GM12878 (cell line): Measurements from ENCODE around the gene KDM3B. TPM values are rescaled to one million over a fixed set of nuclear protein-coding genes. Genes with fewer than 3 reads are reported as not detected.

Experiments used
- ATF3 ChIP-seq: IDR thresholded peaks from 2 replicates; pipeline ENCODE4 v1.6.1; 2011; ENCODE audit warnings: low read depth, mild to moderate bottlenecking, low read length, moderate library complexity, borderline replicate concordance; ENCODE audit errors: extremely low read depth
- ATF7 ChIP-seq: fragments of 450-650 bp; IDR thresholded peaks from 2 replicates; pipeline ENCODE4 v1.6.1; 2016; ENCODE audit warnings: low read depth, mild to moderate bottlenecking
- BMI1 ChIP-seq: fragments of 450-650 bp; IDR thresholded peaks from 2 replicates; pipeline ENCODE4 v1.6.1; 2016; ENCODE audit warnings: mild to moderate bottlenecking, moderate library complexity, borderline replicate concordance
- BRCA1 ChIP-seq: IDR thresholded peaks from 2 replicates; pipeline ENCODE4 v1.6.1; 2011; ENCODE audit warnings: low read depth, low read length, improper control_type of control experiment
- CBFB ChIP-seq: IDR thresholded peaks from 2 replicates; pipeline ENCODE4 v1.6.1; 2016; ENCODE audit warnings: antibody characterized with exemption, low read depth
- CBX3 ChIP-seq: fragments of 200-600 bp; sonication (generic); IDR thresholded peaks from 2 replicates; pipeline ENCODE4 v1.6.1; 2016; ENCODE audit warnings: low read depth, borderline replicate concordance
- EGR1 ChIP-seq, 2 experiments: IDR thresholded peaks; 1 replicate in 1 of 2; 2 replicates in 1 of 2; pipeline ENCODE4 v1.6.1; 2011 to 2012; ENCODE audit warnings: low read depth in 2 of 2, low read length in 2 of 2, borderline replicate concordance in 1 of 2, mild to moderate bottlenecking in 1 of 2, moderate library complexity in 1 of 2
- ETV6 ChIP-seq, 2 experiments: fragments of 450-650 bp in 1 of 2; IDR thresholded peaks in 1 of 2; conservative IDR thresholded peaks in 1 of 2; 2 replicates each; pipeline ENCODE4 v1.6.1; 2014; ENCODE audit warnings: antibody characterized with exemption in 1 of 2, borderline replicate concordance in 1 of 2, low read depth in 1 of 2, mild to moderate bottlenecking in 1 of 2, moderate library complexity in 1 of 2
- HDGF ChIP-seq: fragments of 450-650 bp; IDR thresholded peaks from 2 replicates; pipeline ENCODE4 v1.6.1; 2016; ENCODE audit warnings: antibody characterized with exemption
- IKZF2 ChIP-seq, 2 experiments: fragments of 450-650 bp; IDR thresholded peaks; 2 replicates each; pipeline ENCODE4 v1.6.1; 2017; ENCODE audit warnings: mild to moderate bottlenecking in 2 of 2, moderate library complexity in 2 of 2
- JUNB ChIP-seq: IDR thresholded peaks from 2 replicates; pipeline ENCODE4 v1.6.1; 2016; ENCODE audit warnings: antibody characterized with exemption, mild to moderate bottlenecking
- KLF5 ChIP-seq: fragments of 450-650 bp; IDR thresholded peaks from 2 replicates; pipeline ENCODE4 v1.6.1; 2014; ENCODE audit warnings: mild to moderate bottlenecking; ENCODE audit not compliant: partially characterized antibody
- MEF2A ChIP-seq: IDR thresholded peaks from 2 replicates; pipeline ENCODE4 v1.6.1; 2011; ENCODE audit warnings: low read depth, mild to moderate bottlenecking, low read length, moderate library complexity; ENCODE audit not compliant: insufficient read depth
- MTA2 ChIP-seq: fragments of 450-650 bp; IDR thresholded peaks from 2 replicates; pipeline ENCODE4 v1.6.1; 2016; ENCODE audit warnings: low read depth, mild to moderate bottlenecking, moderate library complexity
- NBN ChIP-seq: fragments of 450-650 bp; IDR thresholded peaks from 2 replicates; pipeline ENCODE4 v1.6.1; 2016
- NKRF ChIP-seq: fragments of 450-650 bp; conservative IDR thresholded peaks from 2 replicates; pipeline ENCODE4 v1.6.1; 2017; ENCODE audit warnings: mild to moderate bottlenecking, moderate library complexity
- POLR2AphosphoS2 ChIP-seq: IDR thresholded peaks from 2 replicates; pipeline ENCODE4 v1.6.1; 2011; ENCODE audit warnings: low read depth, mild to moderate bottlenecking, low read length, improper control_type of control experiment, moderate library complexity
- POU2F2 ChIP-seq: IDR thresholded peaks from 3 replicates; pipeline ENCODE4 v1.6.1; 2011; ENCODE audit warnings: low read depth, mild to moderate bottlenecking, low read length, borderline replicate concordance
- RAD51 ChIP-seq: fragments of 450-650 bp; IDR thresholded peaks from 2 replicates; pipeline ENCODE4 v1.6.1; 2016; ENCODE audit warnings: moderate library complexity, mild to moderate bottlenecking, inconsistent platforms
- RB1 ChIP-seq: fragments of 450-650 bp; formaldehyde crosslinking; IDR thresholded peaks from 2 replicates; pipeline ENCODE4 v1.6.1; 2017; ENCODE audit warnings: mild to moderate bottlenecking, borderline replicate concordance
- SIX5 ChIP-seq: IDR thresholded peaks from 2 replicates; pipeline ENCODE4 v1.6.1; 2011; ENCODE audit warnings: mild to moderate bottlenecking, low read depth, low read length, moderate library complexity; ENCODE audit not compliant: severe bottlenecking
- SMAD1 ChIP-seq: fragments of 450-650 bp; IDR thresholded peaks from 2 replicates; pipeline ENCODE4 v1.6.1; 2018; ENCODE audit warnings: mild to moderate bottlenecking, low read depth; ENCODE audit not compliant: partially characterized antibody
- SMC3 ChIP-seq: IDR thresholded peaks from 2 replicates; pipeline ENCODE4 v1.6.1; 2011; ENCODE audit warnings: low read length, improper control_type of control experiment, borderline replicate concordance
- SUZ12 ChIP-seq: fragments of 200-600 bp; sonication (generic); IDR thresholded peaks from one replicate; pipeline ENCODE4 v1.6.1; 2018; ENCODE audit warnings: antibody characterized with exemption, mild to moderate bottlenecking; ENCODE audit not compliant: unreplicated experiment
- TCF7 ChIP-seq: IDR thresholded peaks from 2 replicates; pipeline ENCODE4 v1.6.1; 2014; ENCODE audit warnings: antibody characterized with exemption, borderline replicate concordance
- USF2 ChIP-seq: IDR thresholded peaks from 2 replicates; pipeline ENCODE4 v1.6.1; 2011; ENCODE audit warnings: low read depth, low read length, improper control_type of control experiment, borderline replicate concordance
- ZNF622 ChIP-seq: fragments of 450-650 bp; IDR thresholded peaks from 2 replicates; pipeline ENCODE4 v1.6.1; 2017; ENCODE audit warnings: mild to moderate bottlenecking, inconsistent platforms
- ZSCAN29 ChIP-seq: fragments of 450-650 bp; IDR thresholded peaks from 2 replicates; pipeline ENCODE4 v1.6.1; 2017; ENCODE audit warnings: mild to moderate bottlenecking, moderate library complexity
- ZZZ3 ChIP-seq: IDR thresholded peaks from 2 replicates; pipeline ENCODE4 v1.6.1; 2011; ENCODE audit warnings: low read depth; ENCODE audit not compliant: control insufficient read depth, insufficient read length
- polyA plus RNA-seq, 11 experiments: library from polyadenylated mRNA; depleted of rRNA in 4 of 11; unstranded in 6 of 11; stranded (reverse) in 5 of 11; fragments of >200 nt; fragmentation: Nextera tagmentation in 4 of 11; fragmentation: Illumina TruSeq in 1 of 11; extraction: Ambion mirVana in 4 of 11; extraction: Trizol in 1 of 11; gene quantifications; 1 replicate in 1 of 11; 2 replicates in 10 of 11; pipeline versions ENCODE4 v1.2.1 to v1.2.3, GENCODE V29; 2011 to 2016; ENCODE audit warnings: inconsistent platforms in 2 of 11, missing spikeins in 2 of 11, low read depth in 1 of 11
- total RNA-seq, 4 experiments: library from RNA; depleted of rRNA in 3 of 4; stranded (reverse); fragments of >200 nt in 3 of 4; fragmentation: Illumina TruSeq in 1 of 4; extraction: Trizol in 1 of 4; gene quantifications; 2 replicates each; pipeline versions ENCODE4 v1.2.1 to v1.2.3, GENCODE V29; 2013 to 2021

Gene KDM3B
- total and polyA plus RNA-seq, 10 of the 15 experiments (the other 5 are each of a cell fraction or from before 2014, with no cell fraction given), result 8.5 to 45.7 (median 29.0) TPM

GRCh38 chr5:138449501-138450239 lies 97.2 kb downstream of the KDM3B start (continued):
- TF ChIP-seq MEF2A, result no peak
- TF ChIP-seq SMC3, result peak; percentile 84
- no peak for TF ChIP-seq CBFB
- TF ChIP-seq SUZ12, result no peak
- TF ChIP-seq NBN, result 0 out of 2 replicates have a peak, but pooled peaks have one; percentile 47
- no peak for TF ChIP-seq ETV6 (conservative IDR thresholded peaks at IDR 0.05 in 1 of 2, IDR thresholded peaks at IDR 0.05 in 1 of 2; ENCODE audit: borderline replicate concordance in 1 of 2, low read depth in 1 of 2)
- TF ChIP-seq ZNF622, result no peak
- TF ChIP-seq EGR1 (IDR thresholded peaks at IDR 0.05; ENCODE audit: borderline replicate concordance in 1 of 2, low read depth in 2 of 2, low read length in 2 of 2), result peak; percentile 24 to 96
- TF ChIP-seq HDGF, result peak; percentile 76; the same call in 1 of the 2 replicates
- no peak for TF ChIP-seq JUNB
- no peak for TF ChIP-seq USF2
- TF ChIP-seq ZZZ3, result no peak
- peak; percentile 32; the same call in 1 of the 2 replicates for TF ChIP-seq RB1
- no peak for TF ChIP-seq RAD51
- TF ChIP-seq ATF7, result no peak
- no peak for TF ChIP-seq POLR2AphosphoS2
- TF ChIP-seq MTA2, result no peak
- TF ChIP-seq IKZF2 (IDR thresholded peaks at IDR 0.05), result peak in 1 of 2 experiments; percentile 31; a peak in 1 of 4 replicates
- TF ChIP-seq NKRF, result no peak
- TF ChIP-seq ZSCAN29, result no peak
- no peak for TF ChIP-seq POU2F2
- TF ChIP-seq BRCA1, result no peak
- TF ChIP-seq KLF5, result no peak
- TF ChIP-seq ATF3, result no peak
- no peak for TF ChIP-seq CBX3
- no peak for TF ChIP-seq BMI1
- no peak for TF ChIP-seq SIX5
- no peak for TF ChIP-seq SMAD1
- no peak for TF ChIP-seq TCF7
